GM12878 (cell line): ENCODE measurements around the gene PGF. TPM values are rescaled to one million over a fixed set of nuclear protein-coding genes. Genes with fewer than 3 reads are reported as not detected.

ENCODE experiments used
- ATAC-seq: fragments of 200-7000 bp; cut with Tn5 transposase; 3 replicates; pipeline ENCODE4 v1.9.1; 2020; ENCODE audit warnings: mild to moderate bottlenecking, moderate library complexity
- BruUV-seq: library from RNA; stranded (reverse); fragments of 400-500 nt; replicated peaks from 2 replicates; lab custom pipeline; 2021; lab: Mats Ljungman, UMichigan
- CTCF ChIA-PET: fragments of 300-600 bp; sonication (Branson Sonifier 250); formaldehyde crosslinking; extraction: SDS; loops from one replicate; lab custom pipeline; 2021; ENCODE audit warnings: inconsistent platforms; lab: Yijun Ruan, JAX
- POLR2A ChIA-PET: fragments of 350-600 bp; formaldehyde crosslinking; extraction: SDS; loops from one replicate; lab custom pipeline; 2021; ENCODE audit warnings: inconsistent platforms; lab: Charles Lee
- RAD21 ChIA-PET: fragments of 300-600 bp; sonication (Branson Sonifier 250); formaldehyde crosslinking; loops from one replicate; lab custom pipeline; 2023; ENCODE audit warnings: antibody characterized with exemption; ENCODE audit not compliant: unreplicated experiment; lab: Charles Lee
- SMC1A ChIA-PET: fragments of 300-600 bp; sonication (Branson Sonifier 250); formaldehyde crosslinking; loops from one replicate; lab custom pipeline; 2023; ENCODE audit not compliant: unreplicated experiment, uncharacterized antibody; lab: Charles Lee
- DNase-seq: peaks from one replicate; pipeline ENCODE4 v3.0.0-alpha.2; 2011; ENCODE audit warnings: low read depth, low spot score
- FAIRE-seq: peaks from 3 replicates; lab custom pipeline; 2011; peaks lifted over from hg19 to GRCh38; lab: Jason Lieb, UNC
- H2AFZ ChIP-seq: 2 replicates; pipeline ENCODE4 v1.6.0; 2011; ENCODE audit warnings: low read depth, low read length, control low read depth; ENCODE audit not compliant: control insufficient read depth
- H3K27ac ChIP-seq: 2 replicates; pipeline ENCODE4 v1.5.1; 2011; ENCODE audit warnings: control low read depth; ENCODE audit not compliant: control insufficient read depth, insufficient read depth
- H3K27me3 ChIP-seq, 2 experiments: replicated peaks in 1 of 2; 2 replicates each; pipeline versions ENCODE4 v1.6.0 to v1.6.1; 2011; ENCODE audit warnings: low read length in 1 of 2; ENCODE audit not compliant: control insufficient read depth in 2 of 2, insufficient read depth in 2 of 2
- H3K36me3 ChIP-seq, 2 experiments: 2 replicates each; pipeline ENCODE4 v1.5.1; 2011; ENCODE audit warnings: low read length in 1 of 2; ENCODE audit not compliant: control insufficient read depth in 2 of 2, insufficient read depth in 2 of 2
- H3K4me1 ChIP-seq: 2 replicates; pipeline ENCODE4 v1.6.1; 2011; ENCODE audit warnings: mild to moderate bottlenecking, low read length, moderate library complexity, mixed read lengths; ENCODE audit not compliant: control insufficient read depth, insufficient read depth
- H3K4me2 ChIP-seq: 2 replicates; pipeline ENCODE4 v1.6.0; 2011; ENCODE audit warnings: control low read depth; ENCODE audit not compliant: control insufficient read depth, insufficient read depth
- H3K4me3 ChIP-seq: fragments of 200-600 bp; sonication (generic); 2 replicates; pipeline ENCODE4 v1.5.1; 2016
- H3K79me2 ChIP-seq: 2 replicates; pipeline ENCODE4 v1.6.0; 2011; ENCODE audit warnings: low read length; ENCODE audit not compliant: control insufficient read depth, insufficient read depth
- H3K9ac ChIP-seq: 2 replicates; pipeline ENCODE4 v1.8.0; 2011; ENCODE audit warnings: low read length, control low read depth, mixed read lengths; ENCODE audit not compliant: control insufficient read depth, insufficient read depth
- H3K9me3 ChIP-seq: replicated peaks from 3 replicates; pipeline ENCODE4 v1.5.1; 2011; ENCODE audit warnings: mild to moderate bottlenecking, low read length; ENCODE audit not compliant: control insufficient read depth, insufficient read depth
- H4K20me1 ChIP-seq: 2 replicates; pipeline ENCODE4 v1.6.0; 2011; ENCODE audit not compliant: control insufficient read depth, insufficient read depth
- ESRRA ChIP-seq: IDR thresholded peaks from 2 replicates; pipeline ENCODE4 v1.6.1; 2012; ENCODE audit warnings: mild to moderate bottlenecking, low read length, improper control_type of control experiment
- IKZF1 ChIP-seq: fragments of 450-650 bp; conservative IDR thresholded peaks from 2 replicates; pipeline ENCODE4 v1.6.1; 2017; ENCODE audit warnings: antibody characterized with exemption, mild to moderate bottlenecking
- IRF3 ChIP-seq: fragments of 450-650 bp; IDR thresholded peaks from 2 replicates; pipeline ENCODE4 v1.6.1; 2014; ENCODE audit warnings: mild to moderate bottlenecking
- JUNB ChIP-seq: IDR thresholded peaks from 2 replicates; pipeline ENCODE4 v1.6.1; 2016; ENCODE audit warnings: antibody characterized with exemption, mild to moderate bottlenecking
- KAT2A ChIP-seq: conservative IDR thresholded peaks from 2 replicates; pipeline ENCODE4 v1.6.1; 2011; ENCODE audit warnings: low read depth, low read length; ENCODE audit not compliant: control insufficient read depth
- KDM1A ChIP-seq: fragments of 200-600 bp; sonication (generic); IDR thresholded peaks from 2 replicates; pipeline ENCODE4 v1.6.1; 2016; ENCODE audit warnings: borderline replicate concordance
- MTA3 ChIP-seq: IDR thresholded peaks from 2 replicates; pipeline ENCODE4 v1.6.1; 2012; ENCODE audit warnings: low read length, inconsistent platforms, borderline replicate concordance
- NKRF ChIP-seq: fragments of 450-650 bp; conservative IDR thresholded peaks from 2 replicates; pipeline ENCODE4 v1.6.1; 2017; ENCODE audit warnings: mild to moderate bottlenecking, moderate library complexity
- NR2C1 ChIP-seq: fragments of 450-650 bp; IDR thresholded peaks from 2 replicates; pipeline ENCODE4 v1.6.1; 2017; ENCODE audit warnings: antibody characterized with exemption, mild to moderate bottlenecking, moderate library complexity
- PRDM15 ChIP-seq: fragments of 450-650 bp; formaldehyde crosslinking; IDR thresholded peaks from 2 replicates; pipeline ENCODE4 v1.4.0; 2020; ENCODE audit warnings: mild to moderate bottlenecking, moderate library complexity
- WGBS: methylation state at CpG from one replicate; pipeline ENCODE4 v1.1.6; 2016; ENCODE audit warnings: low lambda C conversion rate; ENCODE audit not compliant: insufficient replicate concordance, insufficient coverage; ENCODE audit errors: missing lambda C conversion rate; 5-methylcytosine and 5-hydroxymethylcytosine counted together
- in situ Hi-C: fragments of 300-500 bp; cut with MboI; formaldehyde crosslinking; loops from 9 replicates; pipeline ENCODE4 v1.14.3; 2018; ENCODE audit warnings: mixed read lengths
- intact Hi-C: fragments of 100-400 bp; cut with micrococcal nuclease; formaldehyde crosslinking; loops from one replicate; pipeline ENCODE4 v1.14.2; 2022; ENCODE audit not compliant: unreplicated experiment
- polyA plus RNA-seq, 11 experiments: library from polyadenylated mRNA; depleted of rRNA in 4 of 11; unstranded in 6 of 11; stranded (reverse) in 5 of 11; fragments of >200 nt; fragmentation: Nextera tagmentation in 4 of 11; fragmentation: Illumina TruSeq in 1 of 11; extraction: Ambion mirVana in 4 of 11; extraction: Trizol in 1 of 11; gene quantifications; 1 replicate in 1 of 11; 2 replicates in 10 of 11; pipeline versions ENCODE4 v1.2.1 to v1.2.3, GENCODE V29; 2011 to 2016; ENCODE audit warnings: inconsistent platforms in 2 of 11, missing spikeins in 2 of 11, low read depth in 1 of 11
- total RNA-seq, 4 experiments: library from RNA; depleted of rRNA in 3 of 4; stranded (reverse); fragments of >200 nt in 3 of 4; fragmentation: Illumina TruSeq in 1 of 4; extraction: Trizol in 1 of 4; gene quantifications; 2 replicates each; pipeline versions ENCODE4 v1.2.1 to v1.2.3, GENCODE V29; 2013 to 2021
- TF ChIP-seq, protein P1 (sequence below): fragments of 450-650 bp; IDR thresholded peaks from 2 replicates; pipeline ENCODE4 v1.6.1; 2017; ENCODE audit warnings: antibody characterized with exemption, mild to moderate bottlenecking, moderate library complexity

Gene PGF
- total and polyA plus RNA-seq, 10 of the 15 experiments (the other 5 are each of a cell fraction or from before 2014, with no cell fraction given) = 0.11 to 5.5 (median 0.63) TPM

- Histone ChIP-seq H3K36me3 (peaks cover 4 to 12% of the 10 kb centered on the region in 2 experiments; a peak in 3 of 4 replicates), H3K9me3 (no peaks in the 10 kb centered on the region), H2AFZ (no peak overlapping the region), H3K27ac (no peak overlapping the region), H3K79me2 (no peaks in the 10 kb centered on the region), H3K4me2 (no peak overlapping the region), H3K27me3 (no peaks in the 10 kb centered on the region), H4K20me1 (no peaks in the 10 kb centered on the region), H3K4me3 (no peak overlapping the region), H3K4me1 (peaks cover 4% of the 10 kb centered on the region; the same call in 1 of the 2 replicates), H3K9ac (no peak overlapping the region)
- CTCF ChIA-PET = interaction anchor here (0.9 to 26.0 kb wide), 7 partner anchors 10 to 388 kb away, joined by 3 to 552 read pairs (median 4); partner anchors contain the start of gene PROX2
- ATAC-seq (no peak), FAIRE-seq (no peak), DNase-seq (no peak)
- POLR2A ChIA-PET = no interaction called here
- WGBS = 89% methylated on average over 6 of the region's 6 CpGs
- SMC1A ChIA-PET = interaction anchor here (1.0 to 10.3 kb wide), 2 partner anchors 33 to 48 kb away, joined by 3 to 165 read pairs; no protein-coding TSS in a partner anchor
- in situ Hi-C loops = no loop called here
- intact Hi-C loops = no loop called here
- BruUV-seq = no TSS peak
- RAD21 ChIA-PET = interaction anchor here (1.2 to 5.6 kb wide), 4 partner anchors 10 to 181 kb away, joined by 3 to 114 read pairs (median 4); no protein-coding TSS in a partner anchor
- TF ChIP-seq IKZF1 (no peak), NR2C1 (no peak), IRF3 (no peak), JUNB (no peak), ESRRA (no peak), MTA3 (no peak), KAT2A (no peak), NKRF (no peak), KDM1A (no peak), PRDM15 (CRISPR knock-in tag) (no peak)
- TF ChIP-seq, protein P1, sequence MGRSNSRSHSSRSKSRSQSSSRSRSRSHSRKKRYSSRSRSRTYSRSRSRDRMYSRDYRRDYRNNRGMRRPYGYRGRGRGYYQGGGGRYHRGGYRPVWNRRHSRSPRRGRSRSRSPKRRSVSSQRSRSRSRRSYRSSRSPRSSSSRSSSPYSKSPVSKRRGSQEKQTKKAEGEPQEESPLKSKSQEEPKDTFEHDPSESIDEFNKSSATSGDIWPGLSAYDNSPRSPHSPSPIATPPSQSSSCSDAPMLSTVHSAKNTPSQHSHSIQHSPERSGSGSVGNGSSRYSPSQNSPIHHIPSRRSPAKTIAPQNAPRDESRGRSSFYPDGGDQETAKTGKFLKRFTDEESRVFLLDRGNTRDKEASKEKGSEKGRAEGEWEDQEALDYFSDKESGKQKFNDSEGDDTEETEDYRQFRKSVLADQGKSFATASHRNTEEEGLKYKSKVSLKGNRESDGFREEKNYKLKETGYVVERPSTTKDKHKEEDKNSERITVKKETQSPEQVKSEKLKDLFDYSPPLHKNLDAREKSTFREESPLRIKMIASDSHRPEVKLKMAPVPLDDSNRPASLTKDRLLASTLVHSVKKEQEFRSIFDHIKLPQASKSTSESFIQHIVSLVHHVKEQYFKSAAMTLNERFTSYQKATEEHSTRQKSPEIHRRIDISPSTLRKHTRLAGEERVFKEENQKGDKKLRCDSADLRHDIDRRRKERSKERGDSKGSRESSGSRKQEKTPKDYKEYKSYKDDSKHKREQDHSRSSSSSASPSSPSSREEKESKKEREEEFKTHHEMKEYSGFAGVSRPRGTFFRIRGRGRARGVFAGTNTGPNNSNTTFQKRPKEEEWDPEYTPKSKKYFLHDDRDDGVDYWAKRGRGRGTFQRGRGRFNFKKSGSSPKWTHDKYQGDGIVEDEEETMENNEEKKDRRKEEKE = no peak
Measured at GRCh38 chr14:74907744-74908143, 47.7 kb downstream of the PGF start.
